ENCODE measurements around the gene NABP1. TPM values are rescaled to one million over a fixed set of nuclear protein-coding genes. Genes with fewer than 3 reads are reported as not detected.
A peak's percentile ranks its signal among the peaks of the same experiment; 100 is the strongest.

The NABP1 gene
- total and polyA plus RNA-seq, 10 of the 15 experiments (the other 5 are each of a cell fraction or from before 2014, with no cell fraction given) = 22.9 to 65.7 (median 39.9) TPM

- TF ChIP-seq RUNX3 (IDR thresholded peaks at IDR 0.05; ENCODE audit: low read length) = peak; percentile 69
- no peak for TF ChIP-seq ZNF24 (IDR thresholded peaks at IDR 0.05)
- TF ChIP-seq ZNF687 (IDR thresholded peaks at IDR 0.05) = no peak
- TF ChIP-seq EGR1 (IDR thresholded peaks at IDR 0.05; ENCODE audit: borderline replicate concordance in 1 of 2, low read depth in 2 of 2, low read length in 2 of 2) = no peak
- TF ChIP-seq ZBED1 (IDR thresholded peaks at IDR 0.05; ENCODE audit: borderline replicate concordance) = no peak
- TF ChIP-seq SUPT20H (IDR thresholded peaks at IDR 0.05; ENCODE audit: borderline replicate concordance, control insufficient read depth, low read depth, low read length) = no peak
- no peak for TF ChIP-seq NFYA (IDR thresholded peaks at IDR 0.05; ENCODE audit: borderline replicate concordance, low read depth, low read length)
- TF ChIP-seq, protein P1, sequence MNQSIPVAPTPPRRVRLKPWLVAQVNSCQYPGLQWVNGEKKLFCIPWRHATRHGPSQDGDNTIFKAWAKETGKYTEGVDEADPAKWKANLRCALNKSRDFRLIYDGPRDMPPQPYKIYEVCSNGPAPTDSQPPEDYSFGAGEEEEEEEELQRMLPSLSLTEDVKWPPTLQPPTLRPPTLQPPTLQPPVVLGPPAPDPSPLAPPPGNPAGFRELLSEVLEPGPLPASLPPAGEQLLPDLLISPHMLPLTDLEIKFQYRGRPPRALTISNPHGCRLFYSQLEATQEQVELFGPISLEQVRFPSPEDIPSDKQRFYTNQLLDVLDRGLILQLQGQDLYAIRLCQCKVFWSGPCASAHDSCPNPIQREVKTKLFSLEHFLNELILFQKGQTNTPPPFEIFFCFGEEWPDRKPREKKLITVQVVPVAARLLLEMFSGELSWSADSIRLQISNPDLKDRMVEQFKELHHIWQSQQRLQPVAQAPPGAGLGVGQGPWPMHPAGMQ (IDR thresholded peaks at IDR 0.05; ENCODE audit: borderline replicate concordance) = no peak
- TF ChIP-seq MTA3 (IDR thresholded peaks at IDR 0.05; ENCODE audit: borderline replicate concordance, low read length) = 0 out of 2 replicates have a peak, but pooled peaks have one; percentile 37
- no peak for TF ChIP-seq PAX5 (IDR thresholded peaks at IDR 0.05; ENCODE audit: borderline replicate concordance, low read depth, low read length)
- peak; percentile 93 for TF ChIP-seq SPI1 (IDR thresholded peaks at IDR 0.05; ENCODE audit: borderline replicate concordance, insufficient read depth, low read depth, low read length)
- no peak for TF ChIP-seq CREM (IDR thresholded peaks at IDR 0.05; ENCODE audit: low read depth)
- TF ChIP-seq, protein P2, sequence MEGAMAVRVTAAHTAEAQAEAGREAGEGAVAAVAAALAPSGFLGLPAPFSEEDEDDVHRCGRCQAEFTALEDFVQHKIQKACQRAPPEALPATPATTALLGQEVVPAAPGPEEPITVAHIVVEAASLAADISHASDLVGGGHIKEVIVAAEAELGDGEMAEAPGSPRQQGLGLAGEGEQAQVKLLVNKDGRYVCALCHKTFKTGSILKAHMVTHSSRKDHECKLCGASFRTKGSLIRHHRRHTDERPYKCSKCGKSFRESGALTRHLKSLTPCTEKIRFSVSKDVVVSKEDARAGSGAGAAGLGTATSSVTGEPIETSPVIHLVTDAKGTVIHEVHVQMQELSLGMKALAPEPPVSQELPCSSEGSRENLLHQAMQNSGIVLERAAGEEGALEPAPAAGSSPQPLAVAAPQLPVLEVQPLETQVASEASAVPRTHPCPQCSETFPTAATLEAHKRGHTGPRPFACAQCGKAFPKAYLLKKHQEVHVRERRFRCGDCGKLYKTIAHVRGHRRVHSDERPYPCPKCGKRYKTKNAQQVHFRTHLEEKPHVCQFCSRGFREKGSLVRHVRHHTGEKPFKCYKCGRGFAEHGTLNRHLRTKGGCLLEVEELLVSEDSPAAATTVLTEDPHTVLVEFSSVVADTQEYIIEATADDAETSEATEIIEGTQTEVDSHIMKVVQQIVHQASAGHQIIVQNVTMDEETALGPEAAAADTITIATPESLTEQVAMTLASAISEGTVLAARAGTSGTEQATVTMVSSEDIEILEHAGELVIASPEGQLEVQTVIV (IDR thresholded peaks at IDR 0.05; ENCODE audit: borderline replicate concordance, partially characterized antibody) = no peak
- TF ChIP-seq DPF2 (IDR thresholded peaks at IDR 0.05) = 0 out of 2 replicates have a peak, but pooled peaks have one; percentile 39
- TF ChIP-seq ESRRA (IDR thresholded peaks at IDR 0.05; ENCODE audit: low read length) = no peak
- TF ChIP-seq CBX5 (IDR thresholded peaks at IDR 0.05; ENCODE audit: low read depth) = 0 out of 2 replicates have a peak, but pooled peaks have one; percentile 8
- no peak for TF ChIP-seq MAX (IDR thresholded peaks at IDR 0.05; ENCODE audit: low read depth, low read length)
- no peak for TF ChIP-seq EZH2 (IDR thresholded peaks at IDR 0.05; ENCODE audit: borderline replicate concordance, control insufficient read depth, low read depth, low read length)
- no peak for TF ChIP-seq BHLHE40 (IDR thresholded peaks at IDR 0.05; ENCODE audit: borderline replicate concordance in 1 of 2, low read depth in 2 of 2, low read length in 1 of 2)
- TF ChIP-seq SRF (IDR thresholded peaks at IDR 0.05; ENCODE audit: low read depth in 2 of 2, low read length in 2 of 2) = peak in 1 of 2 experiments; percentile 64; a peak in 1 of 4 replicates
- TF ChIP-seq IKZF1 (conservative IDR thresholded peaks at IDR 0.05) = peak; percentile 59
- TF ChIP-seq SMAD5 (IDR thresholded peaks at IDR 0.05; ENCODE audit: low read depth) = no peak
These were observed 11.2 kb upstream of the NABP1 start (continued) for GRCh38 chr2:191666732-191667131.
